ENCODE results near the gene CNTFR. TPM values are rescaled to one million over a fixed set of nuclear protein-coding genes. Genes with fewer than 3 reads are reported as not detected.

CNTFR gene
- total RNA-seq, 1 experiment from 2014 or later: not detected

GRCh38 chr9:34620061-34620994 is 30.8 kb upstream of the CNTFR start, which contains the start of gene DCTN3:
Gene DCTN3 (minus strand): TSS chr9:34620495. CDS start chr9:34620464, 31 bp downstream.
- DNase-seq (ENCODE audit: low read depth): peak; percentile 90

GRCh38 chr9:34615132-34615531 is 25.6 kb upstream of the CNTFR start:
- DNase-seq (ENCODE audit: low read depth): no peak

DNA sequence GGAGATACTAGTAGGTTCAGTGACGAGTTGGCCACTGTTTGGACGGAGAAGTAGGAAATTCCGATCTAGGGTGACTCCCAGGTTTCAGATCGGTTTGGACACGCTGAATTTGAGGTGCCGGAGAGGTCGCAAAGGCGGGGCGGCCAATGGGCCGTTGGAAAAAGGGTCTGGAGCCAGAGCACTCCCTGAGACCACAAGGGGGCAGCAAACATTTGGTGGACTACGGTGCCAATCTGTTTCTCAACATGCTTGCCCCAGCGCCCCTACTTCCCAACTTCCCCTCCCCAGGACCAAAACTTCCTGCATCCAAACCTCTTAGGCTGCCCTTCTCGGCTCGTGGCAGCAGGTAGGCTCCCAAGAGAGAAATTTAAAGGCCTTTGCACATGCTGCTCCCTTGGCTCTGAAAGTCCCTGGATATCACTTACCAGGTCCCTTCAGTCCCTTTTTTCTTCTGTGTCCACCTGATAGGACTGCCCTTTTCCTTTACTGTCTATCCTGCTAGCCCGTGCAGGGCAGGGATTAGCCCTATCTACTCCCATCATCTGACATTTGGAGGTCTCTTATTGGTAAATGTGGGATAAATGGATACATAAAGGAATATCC is 23.4 kb upstream of the CNTFR start:
- peak; percentile 67 for DNase-seq (ENCODE audit: low read depth)

DNA sequence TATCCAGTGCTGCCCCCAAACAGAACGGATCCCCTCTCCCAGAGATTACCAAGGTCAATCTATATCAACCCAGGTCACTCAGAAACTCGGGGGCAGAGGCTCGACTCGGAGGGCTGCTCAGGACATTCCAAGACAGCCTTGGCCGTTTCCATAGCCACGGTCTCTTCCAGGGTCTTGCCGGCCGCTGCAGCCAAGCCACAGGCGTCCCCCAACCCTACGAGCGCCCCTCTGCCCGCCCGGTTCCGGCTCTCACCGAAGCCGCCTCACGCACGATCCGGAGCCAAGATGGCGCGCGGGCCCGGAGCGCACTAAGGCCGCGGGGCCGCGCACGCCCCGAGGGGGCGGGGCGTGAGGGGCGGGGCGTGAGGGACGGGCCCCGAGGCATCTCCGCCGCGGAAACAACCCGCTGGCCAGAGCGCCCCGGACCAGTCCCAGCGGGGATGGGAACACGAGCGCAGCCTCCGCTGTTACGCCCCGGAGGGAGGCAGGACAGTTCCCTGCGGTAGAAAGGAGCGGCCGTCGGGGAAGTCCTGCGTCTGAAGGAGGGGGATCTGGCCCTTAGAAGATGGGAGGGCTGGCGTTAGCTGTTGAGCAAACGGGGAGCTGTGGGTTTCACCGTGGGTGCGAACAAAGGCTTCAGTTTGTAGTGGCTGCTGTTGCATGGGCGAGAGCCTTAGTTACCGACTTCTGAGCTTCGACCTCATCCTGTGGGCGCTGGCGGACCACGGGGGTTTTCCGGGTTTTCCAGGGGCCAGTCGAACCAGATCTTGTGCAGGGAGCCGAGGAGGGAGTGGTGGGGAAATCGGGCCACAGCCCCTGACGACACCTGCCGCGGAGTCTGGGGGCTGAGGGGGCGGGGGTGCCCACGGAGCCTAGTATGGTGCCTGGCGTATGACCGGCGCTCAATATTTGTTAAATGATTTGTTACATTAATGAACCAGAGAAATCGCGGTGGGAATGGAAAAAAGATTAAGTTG is 22.6 kb upstream of the CNTFR start, which contains the start of gene RPP25L:
Gene RPP25L (minus strand): TSS at position 287 of the 977 bp plus-strand sequence. CDS start 801 bp downstream, outside the sequence.
- peak; percentile 59 for DNase-seq (ENCODE audit: low read depth)

- DNase-seq (ENCODE audit: low read depth): no peak
Measured at GRCh38 chr9:34611251-34611810, 21.8 kb upstream of the CNTFR start.

DNA sequence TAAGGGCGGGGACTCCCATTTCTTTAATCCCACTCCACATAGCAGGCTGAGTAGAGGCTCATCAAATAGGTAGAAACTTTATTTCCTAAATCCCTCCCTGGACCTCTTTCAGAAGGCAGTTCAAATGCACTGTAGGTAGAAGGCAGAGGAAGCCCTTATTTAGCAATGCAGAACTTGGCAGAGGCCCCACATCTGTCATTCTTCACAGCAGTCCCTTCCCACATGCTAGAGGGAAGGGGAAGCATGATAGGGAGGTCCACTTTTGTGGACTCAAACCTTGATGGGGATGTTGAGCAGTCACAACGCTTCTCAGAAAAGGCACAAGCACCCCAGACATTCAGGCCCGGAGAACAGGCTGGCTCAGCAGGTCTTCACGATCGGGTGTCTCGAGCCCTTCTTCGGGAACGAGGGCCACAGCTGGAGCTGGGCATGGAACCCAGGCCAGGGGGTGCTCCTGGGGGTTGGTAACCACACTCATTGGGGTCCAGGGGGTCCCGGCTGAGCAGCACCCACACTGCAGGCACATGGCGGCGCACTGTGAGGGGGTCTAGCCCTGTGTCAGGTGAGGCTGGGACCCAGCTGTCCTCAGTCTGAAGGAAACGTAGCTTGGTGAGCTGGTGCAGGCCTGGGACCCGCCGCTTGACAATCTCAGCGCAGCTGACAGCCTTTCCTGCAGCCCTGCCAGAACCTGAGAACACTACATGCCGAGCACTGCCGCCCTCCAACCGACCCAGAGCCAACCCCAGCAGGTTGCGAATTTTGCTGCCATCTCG is 21.1 kb upstream of the CNTFR start:
- DNase-seq (ENCODE audit: low read depth): no peak

DNA sequence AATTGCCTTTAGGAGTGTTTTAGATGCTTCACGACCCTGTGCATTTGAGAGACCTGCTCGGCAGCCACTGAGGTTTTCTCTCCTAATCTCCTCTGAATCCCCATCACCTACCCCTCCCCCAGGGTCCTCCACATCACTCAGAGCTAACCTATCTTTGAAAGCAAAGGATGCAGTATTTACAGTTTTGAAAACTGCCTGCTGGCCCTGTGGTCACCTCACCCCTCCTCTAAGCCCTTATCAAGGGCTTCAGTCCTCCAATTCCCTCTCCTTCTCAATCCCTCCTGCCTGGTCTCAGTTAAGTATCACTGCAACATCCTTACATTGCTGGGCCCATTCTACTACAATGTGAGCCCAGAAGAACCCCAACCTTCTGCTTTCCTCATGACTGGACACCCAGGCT is 17.8 kb upstream of the CNTFR start:
- no peak for DNase-seq (ENCODE audit: low read depth)

DNA sequence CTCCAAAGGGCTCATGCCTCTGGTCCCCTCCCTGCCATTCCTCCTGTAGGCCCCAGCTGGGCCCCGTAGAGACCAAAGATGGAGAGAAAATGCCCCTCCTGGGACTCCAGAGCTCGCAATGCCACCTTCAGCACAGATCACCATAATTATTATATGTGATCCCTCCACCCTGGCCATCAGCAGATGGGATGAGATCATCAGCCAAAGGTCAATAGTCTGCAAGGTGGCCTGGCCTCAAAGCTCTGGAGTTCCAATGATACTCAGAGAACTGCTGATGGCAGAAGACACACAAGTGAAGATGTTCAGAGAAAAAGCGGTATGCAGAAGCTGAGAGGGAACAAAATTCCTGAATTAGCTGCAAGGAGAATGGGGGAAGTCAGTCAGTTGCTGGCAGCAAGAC is 17.4 kb upstream of the CNTFR start:
- DNase-seq (ENCODE audit: low read depth): no peak

GRCh38 chr9:34606190-34606589 is 16.7 kb upstream of the CNTFR start:
- DNase-seq (ENCODE audit: low read depth): no peak

DNA sequence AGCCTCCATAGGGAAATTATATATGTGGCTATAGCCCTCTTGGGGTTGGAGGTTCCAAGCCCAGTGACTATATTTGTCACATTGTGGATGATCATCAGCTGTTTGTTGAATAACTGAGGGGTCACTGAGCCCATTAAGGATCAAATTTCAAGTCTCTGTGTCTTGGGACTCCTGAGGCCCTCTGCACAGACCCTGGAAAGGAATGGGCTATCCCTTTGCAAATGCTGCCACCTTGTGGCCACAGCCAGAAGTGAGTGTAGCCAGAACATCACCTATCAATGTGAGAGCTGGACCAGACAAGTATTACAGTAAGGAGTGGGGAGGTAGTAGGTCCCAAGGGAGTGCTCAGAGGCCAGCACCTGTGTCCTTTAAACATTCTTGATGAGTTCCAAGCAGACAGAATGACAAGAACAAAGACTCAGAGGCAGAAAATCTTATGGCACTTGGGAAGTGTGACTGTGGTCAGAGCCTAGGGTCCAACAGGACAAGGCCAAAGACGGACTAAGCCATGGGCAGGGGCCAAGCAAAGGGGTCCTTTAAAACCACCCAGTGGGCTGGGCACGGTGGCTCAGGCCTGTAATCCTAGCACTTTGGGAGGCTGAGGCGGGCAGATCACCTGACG is 14.2 kb upstream of the CNTFR start:
- DNase-seq (ENCODE audit: low read depth): peak; percentile 65

GRCh38 chr9:34601937-34602573 is 12.5 kb upstream of the CNTFR start:
- DNase-seq (ENCODE audit: low read depth): no peak

DNA sequence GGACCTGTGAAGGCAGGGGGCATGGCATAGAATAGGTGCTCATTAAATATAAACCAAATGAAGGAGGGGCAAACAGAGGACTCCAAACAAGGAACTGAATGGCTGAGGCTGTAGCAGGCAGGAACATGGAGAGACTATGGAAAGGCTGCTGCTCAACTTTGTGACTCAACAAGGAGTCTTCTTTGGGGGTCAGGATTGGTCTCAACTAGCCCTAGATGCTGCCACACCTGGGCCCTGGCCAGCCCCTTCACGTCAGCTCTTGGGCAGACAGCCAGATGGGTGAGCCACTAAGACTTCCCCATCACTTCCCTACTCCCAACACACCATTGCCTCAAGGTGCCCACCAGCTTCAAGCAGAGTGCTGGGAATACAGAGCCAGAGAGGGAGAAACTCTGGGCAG is 11.4 kb upstream of the CNTFR start:
- no peak for DNase-seq (ENCODE audit: low read depth)

GRCh38 chr9:34599546-34599945 is 10.0 kb upstream of the CNTFR start:
- no peak for DNase-seq (ENCODE audit: low read depth)

DNA sequence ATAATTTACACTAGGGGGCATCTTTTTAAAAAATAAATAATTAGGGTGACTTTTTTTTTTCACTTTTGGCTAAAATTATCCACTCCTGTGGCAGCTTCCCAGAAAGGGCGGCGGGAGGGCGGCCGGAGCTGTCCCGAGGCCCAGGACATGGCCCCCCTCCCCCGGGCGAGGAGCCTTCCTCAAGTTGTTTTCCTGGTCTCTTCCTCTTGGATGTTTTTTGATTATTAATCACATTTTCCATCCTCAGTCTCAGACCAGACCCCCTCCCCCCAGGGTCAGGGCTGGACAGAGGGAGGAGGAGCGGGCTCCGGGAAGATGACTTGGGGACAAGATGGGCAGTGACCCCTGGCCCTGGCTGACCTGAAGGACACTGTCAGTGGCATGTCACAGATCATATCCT is 4.7 kb upstream of the CNTFR start:
- DNase-seq (ENCODE audit: low read depth): no peak

GRCh38 chr9:34592895-34593601 is 3.5 kb upstream of the CNTFR start:
- no peak for DNase-seq (ENCODE audit: low read depth)

DNA sequence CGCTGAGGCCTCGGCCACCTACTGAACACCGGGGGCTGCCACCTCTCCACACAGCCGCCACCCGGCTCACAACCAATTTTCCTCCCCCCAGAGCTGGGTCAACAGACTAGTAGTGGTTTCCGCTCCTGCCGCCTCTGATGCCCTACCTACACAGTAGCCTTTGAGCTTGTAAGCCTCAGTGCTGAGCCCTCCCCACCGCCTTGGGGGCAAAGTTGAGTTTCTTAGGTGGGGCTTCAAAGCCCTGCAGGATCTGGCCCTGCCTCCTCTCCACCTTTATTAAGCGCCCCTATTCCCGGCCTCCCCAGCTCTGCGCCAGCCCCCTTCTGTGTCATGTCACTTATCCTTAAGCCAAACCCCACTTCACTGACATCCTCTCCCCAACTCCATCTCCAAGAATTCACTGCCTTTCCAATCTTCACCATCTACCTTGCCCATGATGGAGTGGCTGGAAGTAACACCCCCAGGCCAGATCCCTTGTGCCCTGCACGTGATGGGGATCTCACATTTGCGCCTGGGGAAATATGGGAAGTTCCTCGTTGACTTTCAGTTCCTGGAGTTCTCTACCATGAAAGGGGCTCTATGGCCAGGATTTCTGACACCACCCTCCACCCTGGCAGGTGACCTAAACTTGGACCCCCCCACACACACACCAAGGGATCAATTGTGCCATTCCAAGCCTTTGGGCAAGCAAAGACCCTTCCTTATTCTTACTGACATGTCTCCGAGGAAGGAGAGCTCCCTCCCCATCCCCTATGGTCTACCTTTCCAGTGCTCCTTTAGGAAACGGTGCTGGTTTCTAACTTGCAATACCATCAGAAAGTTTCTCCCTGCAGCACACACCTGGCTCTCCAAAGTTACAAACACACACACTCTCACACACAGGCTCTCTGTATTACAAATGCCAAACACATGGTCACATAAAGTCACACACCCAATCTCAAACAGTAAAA is 2.7 kb upstream of the CNTFR start:
- no peak for DNase-seq (ENCODE audit: low read depth)

- DNase-seq (ENCODE audit: low read depth): peak; percentile 69
Measured at GRCh38 chr9:34591248-34591916, 1.9 kb upstream of the CNTFR start.
